Measurements from ENCODE around the gene AKAP17A. TPM values are rescaled to one million over a fixed set of nuclear protein-coding genes. Genes with fewer than 3 reads are reported as not detected.

Gene AKAP17A
- total RNA-seq, 1 donor from 2014 or later, result 49.8 TPM

DNA sequence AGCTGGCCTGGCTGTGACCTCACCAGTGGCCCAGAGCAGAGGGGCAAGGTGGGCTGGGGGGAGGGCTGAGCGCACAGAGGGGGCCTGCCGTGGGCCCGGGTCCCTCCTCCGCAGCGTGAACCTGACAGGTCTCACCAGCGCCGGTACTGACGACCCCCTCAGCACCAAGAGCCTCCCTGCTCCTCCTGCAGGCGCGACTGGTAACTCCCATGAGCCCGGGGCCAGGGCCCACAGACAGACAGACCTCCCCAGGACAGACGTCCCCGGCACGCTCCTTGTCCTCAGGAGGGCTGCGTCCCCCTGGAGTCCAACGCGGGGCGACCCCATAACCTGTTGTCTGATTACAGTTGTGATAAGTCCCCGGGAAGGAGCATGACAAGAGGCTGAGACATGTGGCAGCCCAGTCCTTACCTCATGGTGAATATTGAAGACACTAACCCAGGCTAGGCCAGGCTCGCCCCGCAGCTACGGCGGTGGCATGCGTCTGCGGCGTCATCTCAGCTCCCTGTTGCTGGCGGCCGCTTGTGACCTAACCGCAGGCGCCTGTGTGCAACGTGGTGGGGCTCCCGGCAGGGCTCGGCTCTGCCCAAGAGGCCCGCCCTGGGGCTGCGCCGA lies 8.5 kb downstream of the AKAP17A start:
- H3K9me3 Mint-ChIP-seq, result no peaks in the 10 kb centered on the region
- H3K4me3 Mint-ChIP-seq, result no peak overlapping the region
- no peak overlapping the region for H3K27ac Mint-ChIP-seq
- H3K27me3 Mint-ChIP-seq, result no peaks in the 10 kb centered on the region
- TF ChIP-seq, protein P1, sequence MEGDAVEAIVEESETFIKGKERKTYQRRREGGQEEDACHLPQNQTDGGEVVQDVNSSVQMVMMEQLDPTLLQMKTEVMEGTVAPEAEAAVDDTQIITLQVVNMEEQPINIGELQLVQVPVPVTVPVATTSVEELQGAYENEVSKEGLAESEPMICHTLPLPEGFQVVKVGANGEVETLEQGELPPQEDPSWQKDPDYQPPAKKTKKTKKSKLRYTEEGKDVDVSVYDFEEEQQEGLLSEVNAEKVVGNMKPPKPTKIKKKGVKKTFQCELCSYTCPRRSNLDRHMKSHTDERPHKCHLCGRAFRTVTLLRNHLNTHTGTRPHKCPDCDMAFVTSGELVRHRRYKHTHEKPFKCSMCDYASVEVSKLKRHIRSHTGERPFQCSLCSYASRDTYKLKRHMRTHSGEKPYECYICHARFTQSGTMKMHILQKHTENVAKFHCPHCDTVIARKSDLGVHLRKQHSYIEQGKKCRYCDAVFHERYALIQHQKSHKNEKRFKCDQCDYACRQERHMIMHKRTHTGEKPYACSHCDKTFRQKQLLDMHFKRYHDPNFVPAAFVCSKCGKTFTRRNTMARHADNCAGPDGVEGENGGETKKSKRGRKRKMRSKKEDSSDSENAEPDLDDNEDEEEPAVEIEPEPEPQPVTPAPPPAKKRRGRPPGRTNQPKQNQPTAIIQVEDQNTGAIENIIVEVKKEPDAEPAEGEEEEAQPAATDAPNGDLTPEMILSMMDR (conservative IDR thresholded peaks at IDR 0.05), result no peak
- peaks cover 29% of the 10 kb centered on the region for H3K36me3 Mint-ChIP-seq
- H3K4me1 Mint-ChIP-seq (ENCODE audit: unreplicated experiment), result no peaks in the 10 kb centered on the region
- DNase-seq (ENCODE audit: extremely low spot score, unreplicated experiment), result peak; percentile 64

DNA sequence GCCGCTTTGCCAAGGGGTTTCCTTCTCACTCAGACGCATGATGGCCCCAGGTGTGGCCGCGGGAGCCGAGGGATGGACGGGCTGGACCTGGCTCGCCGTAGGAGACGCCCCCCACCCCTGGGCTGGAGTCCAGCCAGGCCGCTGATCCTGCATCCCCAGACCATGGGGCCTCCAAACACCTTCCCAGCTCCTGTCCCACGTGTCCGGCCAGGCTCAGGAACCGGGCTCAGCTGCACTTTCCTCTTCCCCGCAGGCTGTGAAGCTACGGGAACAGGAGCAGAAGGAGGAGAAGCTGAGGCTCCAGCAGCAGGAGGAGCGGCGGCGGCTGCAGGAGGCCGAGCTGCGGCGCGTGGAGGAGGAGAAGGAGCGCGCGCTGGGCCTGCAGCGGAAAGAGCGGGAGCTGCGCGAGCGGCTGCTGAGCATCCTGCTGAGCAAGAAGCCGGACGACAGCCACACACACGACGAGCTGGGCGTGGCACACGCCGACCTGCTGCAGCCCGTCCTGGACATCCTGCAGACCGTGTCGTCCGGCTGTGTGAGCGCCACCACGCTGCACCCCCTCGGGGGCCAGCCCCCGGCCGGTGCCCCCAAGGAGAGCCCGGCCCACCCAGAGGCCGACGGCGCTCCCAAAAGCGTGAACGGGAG lies 9.1 kb downstream of the AKAP17A start:
- H3K9me3 Mint-ChIP-seq, result no peaks in the 10 kb centered on the region
- no peaks in the 10 kb centered on the region for H3K27me3 Mint-ChIP-seq

GRCh38 chrX:1601051-1601767 lies 9.8 kb downstream of the AKAP17A start:
- DNase-seq (ENCODE audit: extremely low spot score, unreplicated experiment), result peak; percentile 62
- H3K27me3 Mint-ChIP-seq, result no peaks in the 10 kb centered on the region
- TF ChIP-seq, protein P1 (conservative IDR thresholded peaks at IDR 0.05), result no peak
- no peak overlapping the region for H3K4me3 Mint-ChIP-seq
- no peaks in the 10 kb centered on the region for H3K4me1 Mint-ChIP-seq (ENCODE audit: unreplicated experiment)
- H3K9me3 Mint-ChIP-seq, result no peaks in the 10 kb centered on the region
- peaks cover 26% of the 10 kb centered on the region for H3K36me3 Mint-ChIP-seq
- no peak overlapping the region for H3K27ac Mint-ChIP-seq

More for the DNA sequence above, 9.1 kb downstream of the AKAP17A start:
- Mint-ChIP-seq H3K27ac (no peak overlapping the region), H3K4me1 (ENCODE audit: unreplicated experiment) (no peaks in the 10 kb centered on the region), H3K4me3 (no peak overlapping the region), H3K36me3 (peaks cover 26% of the 10 kb centered on the region)
- peak; percentile 68 for DNase-seq (ENCODE audit: extremely low spot score, unreplicated experiment)
- TF ChIP-seq, protein P1 (conservative IDR thresholded peaks at IDR 0.05), result no peak

DNA sequence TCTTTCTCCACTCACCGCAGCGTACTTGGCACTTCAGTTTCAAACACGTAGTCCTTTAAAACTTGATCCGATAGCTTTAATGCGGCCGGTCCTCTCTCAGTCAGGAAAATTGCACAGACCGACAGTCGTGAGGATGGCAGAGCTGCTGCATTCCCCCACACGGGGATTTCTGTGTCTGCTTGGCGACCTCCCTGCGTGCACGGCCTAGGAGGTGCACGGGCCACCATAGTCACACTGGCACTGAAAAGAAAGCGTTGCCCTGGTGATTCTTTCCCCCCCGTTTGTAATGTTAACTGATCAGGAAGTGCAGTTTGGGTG lies 10.3 kb downstream of the AKAP17A start:
- H3K4me1 Mint-ChIP-seq (ENCODE audit: unreplicated experiment), result no peaks in the 10 kb centered on the region
- peak; percentile 45 for DNase-seq (ENCODE audit: extremely low spot score, unreplicated experiment)
- peaks cover 26% of the 10 kb centered on the region for H3K36me3 Mint-ChIP-seq
- H3K4me3 Mint-ChIP-seq, result no peak overlapping the region
- TF ChIP-seq, protein P1 (conservative IDR thresholded peaks at IDR 0.05), result no peak
- no peaks in the 10 kb centered on the region for H3K9me3 Mint-ChIP-seq
- no peak overlapping the region for H3K27ac Mint-ChIP-seq
- no peaks in the 10 kb centered on the region for H3K27me3 Mint-ChIP-seq

- Mint-ChIP-seq H3K4me1 (ENCODE audit: unreplicated experiment) (no peaks in the 10 kb centered on the region), H3K36me3 (peaks cover 26% of the 10 kb centered on the region), H3K27ac (no peak overlapping the region), H3K4me3 (no peak overlapping the region), H3K9me3 (no peaks in the 10 kb centered on the region), H3K27me3 (no peaks in the 10 kb centered on the region)
- no peak for DNase-seq (ENCODE audit: extremely low spot score, unreplicated experiment)
- TF ChIP-seq, protein P1 (conservative IDR thresholded peaks at IDR 0.05), result no peak
Measured at GRCh38 chrX:1602299-1602698, 10.9 kb downstream of the AKAP17A start.

Data from type B pancreatic cell (in vitro differentiated cells).